Vagina (tissue), 2 donors: ENCODE measurements around the gene ATP5F1E.

ENCODE experiments used
- POLR2A ChIP-seq, 2 donors: fragments of 450-650 bp; IDR thresholded peaks; one replicate each; pipeline ENCODE4 v1.6.1; 2017; ENCODE audit warnings: antibody characterized with exemption in 2 of 2, mild to moderate bottlenecking in 2 of 2, moderate library complexity in 2 of 2
- POLR2AphosphoS5 ChIP-seq, 2 donors: sonication (generic); formaldehyde crosslinking; IDR thresholded peaks; one replicate each; pipeline ENCODE4 v1.9.0; 2017; ENCODE audit warnings: antibody characterized with exemption in 2 of 2, mild to moderate bottlenecking in 2 of 2, low read depth in 1 of 2; ENCODE audit not compliant: insufficient read depth in 1 of 2

- TF ChIP-seq POLR2A (IDR thresholded peaks at IDR 0.05) (no peak), POLR2AphosphoS5 (IDR thresholded peaks at IDR 0.05; ENCODE audit: insufficient read depth in 1 of 2, low read depth in 1 of 2) (no peak)
These were observed 8.0 kb downstream of the ATP5F1E start for GRCh38 chr20:59024111-59024530.
